Hypothalamus (tissue), 51 donors: ENCODE data around the gene SOBP.
"Not testable (repeated sequence)": the region's sequence is repeated elsewhere in the genome, so short reads cannot be mapped to it uniquely, and the experiment has no call there.

Experiments
- DNase-seq, 51 donors: peaks; one replicate each; lab custom pipeline; 2025; lab: John Stamatoyannopoulos, UW

SOBP gene

GRCh38 chr6:107489636-107490565 is at the start of gene SOBP:
Gene SOBP (plus strand): TSS chr6:107490117. CDS start chr6:107490617, 500 bp downstream.
- DNase-seq, result peak in 47 of 51 donors; percentile 31 to 84 (median 67)

- no peak for DNase-seq
These were observed 49.0 kb upstream of the SOBP start for GRCh38 chr6:107440936-107441335.

- no peak for DNase-seq
These were observed 48.2 kb upstream of the SOBP start for GRCh38 chr6:107441682-107442081.

- DNase-seq, result no peak
These were observed 46.8 kb upstream of the SOBP start for GRCh38 chr6:107442938-107443607.

- DNase-seq, result no peak
These were observed 46.2 kb upstream of the SOBP start for GRCh38 chr6:107443608-107444267.

GRCh38 chr6:107444277-107444676 is 45.6 kb upstream of the SOBP start:
- DNase-seq, result no peak

GRCh38 chr6:107447663-107448216 is 42.2 kb upstream of the SOBP start:
- DNase-seq, result no peak

- no peak for DNase-seq
These were observed 41.1 kb upstream of the SOBP start for GRCh38 chr6:107448776-107449175.

- DNase-seq, result peak in 23 of 51 donors; percentile 14 to 57 (median 33)
These were observed 31.1 kb upstream of the SOBP start for GRCh38 chr6:107458672-107459282.

- DNase-seq, result peak; percentile 68 to 98 (median 94)
These were observed 30.4 kb upstream of the SOBP start, which contains the start of gene PDSS2 for GRCh38 chr6:107459283-107460082. Gene PDSS2 (minus strand): TSS chr6:107459564. CDS start chr6:107459285, 279 bp downstream.

- peak in 4 of 51 donors; percentile 39 to 63 (median 42) for DNase-seq
These were observed 29.8 kb upstream of the SOBP start for GRCh38 chr6:107460083-107460631.

GRCh38 chr6:107466062-107466461 is 23.9 kb upstream of the SOBP start:
- no peak for DNase-seq

- DNase-seq, result no peak
These were observed 19.6 kb upstream of the SOBP start for GRCh38 chr6:107470364-107470763.

- no peak for DNase-seq
These were observed 16.3 kb upstream of the SOBP start for GRCh38 chr6:107473660-107474059.

- DNase-seq, result not testable (repeated sequence)
These were observed 14.6 kb upstream of the SOBP start for GRCh38 chr6:107475360-107475759.

GRCh38 chr6:107475826-107476225 is 14.1 kb upstream of the SOBP start:
- not testable (repeated sequence) for DNase-seq

- DNase-seq, result no peak
These were observed 10.7 kb upstream of the SOBP start for GRCh38 chr6:107479089-107479690.

- no peak for DNase-seq
These were observed 4.8 kb upstream of the SOBP start for GRCh38 chr6:107485157-107485556.
